ENCODE results near the gene PAQR9. TPM values are rescaled to one million over a fixed set of nuclear protein-coding genes. Genes with fewer than 3 reads are reported as not detected.

Gene PAQR9
- total RNA-seq, 1 donor from 2014 or later = 1.8 TPM

GRCh38 chr3:142935963-142936362 is 27.5 kb downstream of the PAQR9 start:
- no peaks in the 10 kb centered on the region for H3K36me3 Mint-ChIP-seq (ENCODE audit: low read depth)

GRCh38 chr3:142934887-142935269 is 28.6 kb downstream of the PAQR9 start:
- Mint-ChIP-seq H3K4me1 (peaks cover 4% of the 10 kb centered on the region), H3K9me3 (no peaks in the 10 kb centered on the region), H3K27ac (ENCODE audit: unreplicated experiment) (no peak overlapping the region), H3K4me3 (no peak overlapping the region), H3K27me3 (ENCODE audit: low read depth) (no peaks in the 10 kb centered on the region), H3K36me3 (ENCODE audit: low read depth) (no peaks in the 10 kb centered on the region)
- TF ChIP-seq CTCF (conservative IDR thresholded peaks at IDR 0.05) = no peak
- no peak for DNase-seq (ENCODE audit: low read depth, low spot score)

More at GRCh38 chr3:142935963-142936362, 27.5 kb downstream of the PAQR9 start:
- TF ChIP-seq CTCF (conservative IDR thresholded peaks at IDR 0.05) = no peak
- Mint-ChIP-seq H3K9me3 (no peaks in the 10 kb centered on the region), H3K27me3 (ENCODE audit: low read depth) (no peaks in the 10 kb centered on the region), H3K4me3 (no peak overlapping the region), H3K27ac (ENCODE audit: unreplicated experiment) (no peak overlapping the region), H3K4me1 (no peaks in the 10 kb centered on the region)
- no peak for DNase-seq (ENCODE audit: low read depth, low spot score)

- H3K4me1 Mint-ChIP-seq = peaks cover 4% of the 10 kb centered on the region
Measured at GRCh38 chr3:142934128-142934886, 29.2 kb downstream of the PAQR9 start.

GRCh38 chr3:142931222-142931621 is 32.3 kb downstream of the PAQR9 start:
- peaks cover 4% of the 10 kb centered on the region for H3K4me1 Mint-ChIP-seq
- no peaks in the 10 kb centered on the region for H3K9me3 Mint-ChIP-seq
- no peak overlapping the region for H3K27ac Mint-ChIP-seq (ENCODE audit: unreplicated experiment)
- no peak for DNase-seq (ENCODE audit: low read depth, low spot score)
- no peaks in the 10 kb centered on the region for H3K27me3 Mint-ChIP-seq (ENCODE audit: low read depth)
- no peak overlapping the region for H3K4me3 Mint-ChIP-seq
- TF ChIP-seq CTCF (conservative IDR thresholded peaks at IDR 0.05) = no peak
- H3K36me3 Mint-ChIP-seq (ENCODE audit: low read depth) = no peaks in the 10 kb centered on the region

More at GRCh38 chr3:142934128-142934886, 29.2 kb downstream of the PAQR9 start:
- no peak overlapping the region for H3K4me3 Mint-ChIP-seq
- no peaks in the 10 kb centered on the region for H3K9me3 Mint-ChIP-seq
- no peak for DNase-seq (ENCODE audit: low read depth, low spot score)
- TF ChIP-seq CTCF (conservative IDR thresholded peaks at IDR 0.05) = no peak
- H3K27me3 Mint-ChIP-seq (ENCODE audit: low read depth) = no peaks in the 10 kb centered on the region
- no peaks in the 10 kb centered on the region for H3K36me3 Mint-ChIP-seq (ENCODE audit: low read depth)
- H3K27ac Mint-ChIP-seq (ENCODE audit: unreplicated experiment) = no peak overlapping the region

GRCh38 chr3:142930463-142930862 is 33.0 kb downstream of the PAQR9 start:
- Mint-ChIP-seq H3K36me3 (ENCODE audit: low read depth) (no peaks in the 10 kb centered on the region), H3K4me1 (peaks cover 4% of the 10 kb centered on the region), H3K27me3 (ENCODE audit: low read depth) (no peaks in the 10 kb centered on the region), H3K27ac (ENCODE audit: unreplicated experiment) (no peak overlapping the region), H3K4me3 (no peak overlapping the region), H3K9me3 (no peaks in the 10 kb centered on the region)
- no peak for DNase-seq (ENCODE audit: low read depth, low spot score)
- no peak for TF ChIP-seq CTCF (conservative IDR thresholded peaks at IDR 0.05)
